ENCODE results near the gene RCOR1. TPM values are rescaled to one million over a fixed set of nuclear protein-coding genes. Genes with fewer than 3 reads are reported as not detected.

The RCOR1 gene
- polyA plus RNA-seq, 1 donor (not counting 4 experiments of a cell fraction or from before 2014, with no cell fraction given): 27.0 TPM

- H3K4me1 ChIP-seq (ENCODE audit: control insufficient read depth, extremely low read depth, insufficient read depth, low read length): peaks cover 28% of the 10 kb centered on the region
- H3K9me3 ChIP-seq (ENCODE audit: control insufficient read depth, low read depth, low read length): no peaks in the 10 kb centered on the region
- H3K9me1 ChIP-seq (ENCODE audit: control insufficient read depth, extremely low read depth, insufficient read depth, low read length): no peaks in the 10 kb centered on the region
- H4K20me1 ChIP-seq (ENCODE audit: control insufficient read depth, extremely low read depth, insufficient read depth, low read length): peaks cover 6% of the 10 kb centered on the region
- DNase-seq (ENCODE audit: low read depth, low spot score) (peak; percentile 28), FAIRE-seq (peak; percentile 64)
- dilution Hi-C loops (cut with MboI; ENCODE audit: extremely low pct_ligation_motif_present, low sequenced_read_pairs): no loop called here
- no peak overlapping the region for H2AFZ ChIP-seq (ENCODE audit: control insufficient read depth, low read length)
- no peak overlapping the region for H3K4me3 ChIP-seq (ENCODE audit: control insufficient read depth in 2 of 3, extremely low read depth in 1 of 3, insufficient read depth in 2 of 3, low read depth in 1 of 3, low read length in 3 of 3)
- no peak overlapping the region for H3K27ac ChIP-seq (ENCODE audit: control insufficient read depth, insufficient read depth, low read length)
- no peak overlapping the region for H3K9ac ChIP-seq (ENCODE audit: control insufficient read depth, extremely low read depth, insufficient read depth, low read length)
- peaks cover 80% of the 10 kb centered on the region for H3K79me2 ChIP-seq (ENCODE audit: control insufficient read depth, insufficient read depth, low read length)
- no peaks in the 10 kb centered on the region for H3K36me3 ChIP-seq (ENCODE audit: control insufficient read depth in 2 of 2, extremely low read depth in 1 of 2, insufficient read depth in 2 of 2, low read length in 2 of 2)
- H3K4me2 ChIP-seq (ENCODE audit: control insufficient read depth, extremely low read depth, insufficient read depth, low read depth, low read length): no peak overlapping the region
- H3K27me3 ChIP-seq (ENCODE audit: control insufficient read depth, extremely low read depth, insufficient read depth, low read length): no peaks in the 10 kb centered on the region
- TF ChIP-seq CTCF (optimal IDR thresholded peaks at IDR 0.05 in 1 of 3, IDR thresholded peaks at IDR 0.05 in 1 of 3, conservative IDR thresholded peaks at IDR 0.05 in 1 of 3; ENCODE audit: extremely low read depth in 1 of 3, insufficient read depth in 2 of 3, low read length in 3 of 3) (no peak), EZH2 (IDR thresholded peaks at IDR 0.05; ENCODE audit: low read length) (no peak)
Measured at GRCh38 chr14:102654298-102654697, 61.8 kb downstream of the RCOR1 start.

GRCh38 chr14:102655137-102655536 lies 62.7 kb downstream of the RCOR1 start:
- Histone ChIP-seq H3K4me1 (ENCODE audit: control insufficient read depth, extremely low read depth, insufficient read depth, low read length) (peaks cover 28% of the 10 kb centered on the region), H3K9me1 (ENCODE audit: control insufficient read depth, extremely low read depth, insufficient read depth, low read length) (no peaks in the 10 kb centered on the region), H3K36me3 (ENCODE audit: control insufficient read depth in 2 of 2, extremely low read depth in 1 of 2, insufficient read depth in 2 of 2, low read length in 2 of 2) (no peaks in the 10 kb centered on the region), H3K79me2 (ENCODE audit: control insufficient read depth, insufficient read depth, low read length) (peaks cover 80% of the 10 kb centered on the region), H3K27ac (ENCODE audit: control insufficient read depth, insufficient read depth, low read length) (peak overlapping the region; percentile 22), H3K27me3 (ENCODE audit: control insufficient read depth, extremely low read depth, insufficient read depth, low read length) (no peaks in the 10 kb centered on the region), H2AFZ (ENCODE audit: control insufficient read depth, low read length) (no peak overlapping the region), H3K9ac (ENCODE audit: control insufficient read depth, extremely low read depth, insufficient read depth, low read length) (peak overlapping the region; percentile 10), H3K4me3 (ENCODE audit: control insufficient read depth in 2 of 3, extremely low read depth in 1 of 3, insufficient read depth in 2 of 3, low read depth in 1 of 3, low read length in 3 of 3) (peak overlapping the region in 2 of 3 experiments; percentile 8 to 45), H3K9me3 (ENCODE audit: control insufficient read depth, low read depth, low read length) (no peaks in the 10 kb centered on the region), H4K20me1 (ENCODE audit: control insufficient read depth, extremely low read depth, insufficient read depth, low read length) (peaks cover 2% of the 10 kb centered on the region), H3K4me2 (ENCODE audit: control insufficient read depth, extremely low read depth, insufficient read depth, low read depth, low read length) (peak overlapping the region; percentile 82)
- TF ChIP-seq CTCF (optimal IDR thresholded peaks at IDR 0.05 in 1 of 3, IDR thresholded peaks at IDR 0.05 in 1 of 3, conservative IDR thresholded peaks at IDR 0.05 in 1 of 3; ENCODE audit: extremely low read depth in 1 of 3, insufficient read depth in 2 of 3, low read length in 3 of 3) (no peak), EZH2 (IDR thresholded peaks at IDR 0.05; ENCODE audit: low read length) (no peak)
- DNase-seq (ENCODE audit: low read depth, low spot score) (no peak), FAIRE-seq (peak; percentile 74)
- dilution Hi-C loops (cut with MboI; ENCODE audit: extremely low pct_ligation_motif_present, low sequenced_read_pairs): no loop called here

Data from keratinocyte (primary cell).